Measurements from ENCODE around the gene SP9. TPM values are rescaled to one million over a fixed set of nuclear protein-coding genes. Genes with fewer than 3 reads are reported as not detected.

SP9 gene
- total RNA-seq, 1 donor from 2014 or later, result not detected

DNA sequence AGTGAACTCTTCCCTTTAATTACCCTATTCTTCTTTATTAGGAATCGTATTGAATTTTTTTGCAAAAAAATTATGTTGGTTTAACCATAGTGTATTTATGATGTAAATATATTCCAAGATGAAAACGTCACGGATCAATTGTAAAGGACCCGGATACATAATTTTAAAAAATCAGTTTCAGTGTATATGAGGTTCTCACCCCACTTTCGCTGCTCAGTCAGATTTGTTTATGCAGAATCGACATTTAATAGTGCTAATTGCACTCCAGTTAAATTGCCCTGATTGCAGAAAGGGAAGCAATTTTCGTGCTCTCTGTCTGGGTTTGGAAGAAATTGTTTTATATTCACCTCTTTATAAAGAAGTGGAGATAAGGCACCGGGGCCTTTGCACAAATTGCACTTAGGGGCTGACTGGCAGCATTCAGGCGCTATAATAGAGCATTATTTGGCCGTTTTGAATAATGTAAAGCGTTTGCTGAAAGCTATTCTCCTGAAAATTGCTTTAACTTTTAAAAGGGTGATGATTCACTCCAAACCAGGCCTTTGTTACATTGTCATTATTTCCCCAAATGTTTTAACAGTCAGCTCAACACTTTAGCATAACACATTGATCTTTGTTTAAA lies 3.0 kb upstream of the SP9 start:
- Mint-ChIP-seq H3K4me3 (peak overlapping the region; percentile 81), H3K4me1 (peaks cover 60% of the 10 kb centered on the region)

GRCh38 chr2:174332217-174332963 lies 2.4 kb upstream of the SP9 start:
- no peak for TF ChIP-seq EZH2 (IDR thresholded peaks at IDR 0.05)
- TF ChIP-seq, protein P1, sequence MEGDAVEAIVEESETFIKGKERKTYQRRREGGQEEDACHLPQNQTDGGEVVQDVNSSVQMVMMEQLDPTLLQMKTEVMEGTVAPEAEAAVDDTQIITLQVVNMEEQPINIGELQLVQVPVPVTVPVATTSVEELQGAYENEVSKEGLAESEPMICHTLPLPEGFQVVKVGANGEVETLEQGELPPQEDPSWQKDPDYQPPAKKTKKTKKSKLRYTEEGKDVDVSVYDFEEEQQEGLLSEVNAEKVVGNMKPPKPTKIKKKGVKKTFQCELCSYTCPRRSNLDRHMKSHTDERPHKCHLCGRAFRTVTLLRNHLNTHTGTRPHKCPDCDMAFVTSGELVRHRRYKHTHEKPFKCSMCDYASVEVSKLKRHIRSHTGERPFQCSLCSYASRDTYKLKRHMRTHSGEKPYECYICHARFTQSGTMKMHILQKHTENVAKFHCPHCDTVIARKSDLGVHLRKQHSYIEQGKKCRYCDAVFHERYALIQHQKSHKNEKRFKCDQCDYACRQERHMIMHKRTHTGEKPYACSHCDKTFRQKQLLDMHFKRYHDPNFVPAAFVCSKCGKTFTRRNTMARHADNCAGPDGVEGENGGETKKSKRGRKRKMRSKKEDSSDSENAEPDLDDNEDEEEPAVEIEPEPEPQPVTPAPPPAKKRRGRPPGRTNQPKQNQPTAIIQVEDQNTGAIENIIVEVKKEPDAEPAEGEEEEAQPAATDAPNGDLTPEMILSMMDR (IDR thresholded peaks at IDR 0.05), result peak; percentile 17
- no peak for TF ChIP-seq EZH2phosphoT487 (IDR thresholded peaks at IDR 0.05)
- Histone ChIP-seq H3K9me3 (ENCODE audit: low read depth) (no peaks in the 10 kb centered on the region), H3K79me2 (ENCODE audit: low read depth) (no peaks in the 10 kb centered on the region), H3K36me3 (no peaks in the 10 kb centered on the region), H2AFZ (replicated peaks) (no peak overlapping the region), H3K9ac (no peak overlapping the region), H3K4me1 (peaks cover 43% of the 10 kb centered on the region), H3K27me3 (peaks cover 100% of the 10 kb centered on the region), H3F3A (ENCODE audit: low read depth) (peaks cover 57% of the 10 kb centered on the region), H4K20me1 (ENCODE audit: low read depth) (peaks cover 76% of the 10 kb centered on the region), H3K4me2 (peak overlapping the region; percentile 82), H3K4me3 (peak overlapping the region; percentile 37), H3K27ac (no peak overlapping the region)
- no peak overlapping the region for H3K27ac Mint-ChIP-seq
- peaks cover 54% of the 10 kb centered on the region for H3K4me1 Mint-ChIP-seq
- H3K36me3 Mint-ChIP-seq, result peaks cover 1% of the 10 kb centered on the region
- DNase-seq (ENCODE audit: low spot score), result peak; percentile 80
- peaks cover 70% of the 10 kb centered on the region for H3K27me3 Mint-ChIP-seq (ENCODE audit: insufficient read depth, low read depth)
- peak overlapping the region; percentile 81 for H3K4me3 Mint-ChIP-seq
- no peaks in the 10 kb centered on the region for H3K9me3 Mint-ChIP-seq

More for the DNA sequence above, 3.0 kb upstream of the SP9 start:
- peak overlapping the region; percentile 82 for H3K4me2 ChIP-seq
- Mint-ChIP-seq H3K27ac (no peak overlapping the region), H3K9me3 (no peaks in the 10 kb centered on the region), H3K27me3 (ENCODE audit: insufficient read depth, low read depth) (peaks cover 77% of the 10 kb centered on the region), H3K36me3 (peaks cover 2% of the 10 kb centered on the region)
- H3K9ac ChIP-seq, result no peak overlapping the region
- H3K27ac ChIP-seq, result no peak overlapping the region
- peaks cover 50% of the 10 kb centered on the region for H3K4me1 ChIP-seq
- H3K4me3 ChIP-seq, result peak overlapping the region; percentile 37
- H2AFZ ChIP-seq (replicated peaks), result no peak overlapping the region
- H3K9me3 ChIP-seq (ENCODE audit: low read depth), result no peaks in the 10 kb centered on the region
- DNase-seq (ENCODE audit: low spot score), result peak; percentile 18
- H3F3A ChIP-seq (ENCODE audit: low read depth), result peaks cover 56% of the 10 kb centered on the region
- H4K20me1 ChIP-seq (ENCODE audit: low read depth), result peaks cover 82% of the 10 kb centered on the region
- TF ChIP-seq EZH2 (IDR thresholded peaks at IDR 0.05) (peak; percentile 41), EZH2phosphoT487 (IDR thresholded peaks at IDR 0.05) (no peak)
- TF ChIP-seq, protein P1 (IDR thresholded peaks at IDR 0.05), result no peak
- H3K79me2 ChIP-seq (ENCODE audit: low read depth), result no peaks in the 10 kb centered on the region
- H3K36me3 ChIP-seq, result no peaks in the 10 kb centered on the region
- peaks cover 100% of the 10 kb centered on the region for H3K27me3 ChIP-seq

DNA sequence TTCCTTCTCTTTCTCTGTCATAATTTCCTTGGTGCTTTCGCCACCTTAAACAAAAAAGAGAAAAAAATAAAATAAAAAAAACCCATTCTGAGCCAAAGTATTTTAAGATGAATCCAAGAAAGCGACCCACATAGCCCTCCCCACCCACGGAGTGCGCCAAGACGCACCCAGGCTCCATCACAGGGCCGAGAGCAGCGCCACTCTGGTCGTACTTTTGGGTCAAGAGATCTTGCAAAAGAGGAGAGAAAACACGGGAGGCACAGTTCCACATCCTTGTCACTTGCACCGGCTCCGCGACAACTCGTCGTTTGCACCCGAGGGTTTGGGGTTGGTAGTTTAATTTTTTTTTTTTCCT lies 1.8 kb upstream of the SP9 start:
- no peak overlapping the region for H3K27ac Mint-ChIP-seq
- Histone ChIP-seq H3K9me3 (ENCODE audit: low read depth) (no peaks in the 10 kb centered on the region), H3K27me3 (peaks cover 100% of the 10 kb centered on the region), H4K20me1 (ENCODE audit: low read depth) (peaks cover 73% of the 10 kb centered on the region), H2AFZ (replicated peaks) (no peak overlapping the region), H3K9ac (no peak overlapping the region), H3K27ac (no peak overlapping the region), H3K4me3 (peak overlapping the region; percentile 37), H3K4me2 (peak overlapping the region; percentile 82), H3K79me2 (ENCODE audit: low read depth) (no peaks in the 10 kb centered on the region), H3K4me1 (peaks cover 44% of the 10 kb centered on the region), H3F3A (ENCODE audit: low read depth) (peaks cover 58% of the 10 kb centered on the region), H3K36me3 (no peaks in the 10 kb centered on the region)
- DNase-seq (ENCODE audit: low spot score), result peak; percentile 20
- no peak for TF ChIP-seq EZH2 (IDR thresholded peaks at IDR 0.05)
- TF ChIP-seq EZH2phosphoT487 (IDR thresholded peaks at IDR 0.05), result no peak
- TF ChIP-seq, protein P1 (IDR thresholded peaks at IDR 0.05), result no peak
- H3K27me3 Mint-ChIP-seq (ENCODE audit: insufficient read depth, low read depth), result peaks cover 69% of the 10 kb centered on the region
- H3K4me1 Mint-ChIP-seq, result peaks cover 53% of the 10 kb centered on the region
- no peaks in the 10 kb centered on the region for H3K9me3 Mint-ChIP-seq
- H3K36me3 Mint-ChIP-seq, result no peaks in the 10 kb centered on the region
- peak overlapping the region; percentile 81 for H3K4me3 Mint-ChIP-seq
